WERI-Rb-1 (cell line): ENCODE data around the gene APP.

Source experiments
- DNase-seq: peaks from one replicate; pipeline ENCODE4 v3.0.0-alpha.2; 2020
- H3K27ac ChIP-seq: fragments of 250-450 bp; sonication (Bioruptor Pico); 2 replicates; pipeline ENCODE4 v1.5.1; 2020; ENCODE audit warnings: mild to moderate bottlenecking, moderate library complexity
- H3K27me3 ChIP-seq: fragments of 250-450 bp; sonication (Bioruptor Pico); 2 replicates; pipeline ENCODE4 v1.5.1; 2021; ENCODE audit warnings: mild to moderate bottlenecking, low read depth, moderate library complexity; ENCODE audit not compliant: insufficient read depth, severe bottlenecking
- H3K36me3 ChIP-seq: fragments of 250-450 bp; sonication (Bioruptor Pico); 2 replicates; pipeline ENCODE4 v1.5.1; 2020; ENCODE audit warnings: mild to moderate bottlenecking, moderate library complexity
- H3K4me3 ChIP-seq: 2 replicates; pipeline ENCODE4 v1.5.1; 2011; ENCODE audit warnings: low read depth, mild to moderate bottlenecking, control low read depth, low read length
- H3K9me3 ChIP-seq: fragments of 250-450 bp; sonication (Bioruptor Pico); 2 replicates; pipeline ENCODE4 v1.5.1; 2021; ENCODE audit warnings: mild to moderate bottlenecking, moderate library complexity; ENCODE audit not compliant: severe bottlenecking
- CTCF ChIP-seq: IDR thresholded peaks from 2 replicates; pipeline ENCODE4 v1.5.1; 2011; ENCODE audit warnings: low read depth, mild to moderate bottlenecking, control low read depth, inconsistent platforms, low read length

The APP gene

GRCh38 chr21:26159869-26160268, 10.7 kb downstream of the APP start:
- Histone ChIP-seq H3K27ac (no peak overlapping the region), H3K4me3 (no peak overlapping the region), H3K27me3 (no peaks in the 10 kb centered on the region), H3K36me3 (peaks cover 7% of the 10 kb centered on the region), H3K9me3 (no peaks in the 10 kb centered on the region)
- TF ChIP-seq CTCF, result no peak
- DNase-seq, result no peak

GRCh38 chr21:26157801-26158200, 12.8 kb downstream of the APP start:
- DNase-seq, result no peak
- Histone ChIP-seq H3K27me3 (no peaks in the 10 kb centered on the region), H3K36me3 (peaks cover 12% of the 10 kb centered on the region), H3K9me3 (no peaks in the 10 kb centered on the region), H3K27ac (peak overlapping the region; percentile 11; the same call in 1 of the 2 replicates), H3K4me3 (no peak overlapping the region)
- TF ChIP-seq CTCF, result no peak

GRCh38 chr21:26154753-26155152, 15.8 kb downstream of the APP start:
- Histone ChIP-seq H3K27me3 (no peaks in the 10 kb centered on the region), H3K36me3 (peaks cover 12% of the 10 kb centered on the region; the same call in 1 of the 2 replicates), H3K27ac (no peak overlapping the region), H3K4me3 (no peak overlapping the region), H3K9me3 (no peaks in the 10 kb centered on the region)
- no peak for DNase-seq
- no peak for TF ChIP-seq CTCF

GRCh38 chr21:26153758-26154157, 16.8 kb downstream of the APP start:
- Histone ChIP-seq H3K36me3 (peaks cover 16% of the 10 kb centered on the region), H3K27ac (no peak overlapping the region), H3K4me3 (no peak overlapping the region), H3K27me3 (no peaks in the 10 kb centered on the region), H3K9me3 (no peaks in the 10 kb centered on the region)
- no peak for DNase-seq
- no peak for TF ChIP-seq CTCF

GRCh38 chr21:26148840-26149354, 21.7 kb downstream of the APP start:
- H3K36me3 ChIP-seq, result peaks cover 33% of the 10 kb centered on the region
- TF ChIP-seq CTCF, result no peak
- H3K27ac ChIP-seq, result peak overlapping the region; percentile 85
- no peaks in the 10 kb centered on the region for H3K9me3 ChIP-seq
- no peak overlapping the region for H3K4me3 ChIP-seq
- no peak for DNase-seq
- H3K27me3 ChIP-seq, result no peaks in the 10 kb centered on the region

- Histone ChIP-seq H3K27ac (peak overlapping the region; percentile 85), H3K27me3 (no peaks in the 10 kb centered on the region), H3K9me3 (no peaks in the 10 kb centered on the region), H3K4me3 (no peak overlapping the region), H3K36me3 (peaks cover 30% of the 10 kb centered on the region)
- DNase-seq, result no peak
- no peak for TF ChIP-seq CTCF
These were observed 22.3 kb downstream of the APP start for GRCh38 chr21:26148071-26148839.
